Bronchial epithelial cell (primary cell): ENCODE measurements around the gene GRK6. TPM values are rescaled to one million over a fixed set of nuclear protein-coding genes. Genes with fewer than 3 reads are reported as not detected.
A peak's percentile ranks its signal among the peaks of the same experiment; 100 is the strongest.

Experiments
- DNase-seq: peaks from one replicate; pipeline ENCODE4 v3.0.0-alpha.2; 2010; ENCODE audit warnings: low read depth
- FAIRE-seq: peaks from 2 replicates; lab custom pipeline; 2011; peaks lifted over from hg19 to GRCh38; lab: Jason Lieb, UNC
- H3K27me3 ChIP-seq: 2 replicates; pipeline ENCODE4 v1.5.1; 2011; ENCODE audit warnings: low read length; ENCODE audit not compliant: control insufficient read depth, insufficient read depth
- H3K36me3 ChIP-seq: 2 replicates; pipeline ENCODE4 v1.5.1; 2011; ENCODE audit warnings: low read length; ENCODE audit not compliant: control insufficient read depth, insufficient read depth
- H3K4me3 ChIP-seq: 2 replicates; pipeline ENCODE4 v1.5.1; 2011; ENCODE audit warnings: mild to moderate bottlenecking, low read depth, low read length, control low read depth
- total RNA-seq: library from RNA; depleted of rRNA; stranded (reverse); fragments of >200 nt; gene quantifications from 2 replicates; pipeline ENCODE4 v1.2.1, GENCODE V29; 2014
- TF ChIP-seq, protein P1 (sequence below): IDR thresholded peaks from 2 replicates; pipeline ENCODE4 v1.5.1; 2011; ENCODE audit warnings: mild to moderate bottlenecking, moderate library complexity, low read length, control low read depth, inconsistent platforms; ENCODE audit not compliant: insufficient read depth, severe bottlenecking

GRK6 gene
- total RNA-seq, 1 donor from 2014 or later: 22.9 TPM

- FAIRE-seq: peak; percentile 18
- TF ChIP-seq, protein P1, sequence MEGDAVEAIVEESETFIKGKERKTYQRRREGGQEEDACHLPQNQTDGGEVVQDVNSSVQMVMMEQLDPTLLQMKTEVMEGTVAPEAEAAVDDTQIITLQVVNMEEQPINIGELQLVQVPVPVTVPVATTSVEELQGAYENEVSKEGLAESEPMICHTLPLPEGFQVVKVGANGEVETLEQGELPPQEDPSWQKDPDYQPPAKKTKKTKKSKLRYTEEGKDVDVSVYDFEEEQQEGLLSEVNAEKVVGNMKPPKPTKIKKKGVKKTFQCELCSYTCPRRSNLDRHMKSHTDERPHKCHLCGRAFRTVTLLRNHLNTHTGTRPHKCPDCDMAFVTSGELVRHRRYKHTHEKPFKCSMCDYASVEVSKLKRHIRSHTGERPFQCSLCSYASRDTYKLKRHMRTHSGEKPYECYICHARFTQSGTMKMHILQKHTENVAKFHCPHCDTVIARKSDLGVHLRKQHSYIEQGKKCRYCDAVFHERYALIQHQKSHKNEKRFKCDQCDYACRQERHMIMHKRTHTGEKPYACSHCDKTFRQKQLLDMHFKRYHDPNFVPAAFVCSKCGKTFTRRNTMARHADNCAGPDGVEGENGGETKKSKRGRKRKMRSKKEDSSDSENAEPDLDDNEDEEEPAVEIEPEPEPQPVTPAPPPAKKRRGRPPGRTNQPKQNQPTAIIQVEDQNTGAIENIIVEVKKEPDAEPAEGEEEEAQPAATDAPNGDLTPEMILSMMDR: no peak
These were observed 13.1 kb downstream of the GRK6 start for GRCh38 chr5:177439518-177440053.

DNA sequence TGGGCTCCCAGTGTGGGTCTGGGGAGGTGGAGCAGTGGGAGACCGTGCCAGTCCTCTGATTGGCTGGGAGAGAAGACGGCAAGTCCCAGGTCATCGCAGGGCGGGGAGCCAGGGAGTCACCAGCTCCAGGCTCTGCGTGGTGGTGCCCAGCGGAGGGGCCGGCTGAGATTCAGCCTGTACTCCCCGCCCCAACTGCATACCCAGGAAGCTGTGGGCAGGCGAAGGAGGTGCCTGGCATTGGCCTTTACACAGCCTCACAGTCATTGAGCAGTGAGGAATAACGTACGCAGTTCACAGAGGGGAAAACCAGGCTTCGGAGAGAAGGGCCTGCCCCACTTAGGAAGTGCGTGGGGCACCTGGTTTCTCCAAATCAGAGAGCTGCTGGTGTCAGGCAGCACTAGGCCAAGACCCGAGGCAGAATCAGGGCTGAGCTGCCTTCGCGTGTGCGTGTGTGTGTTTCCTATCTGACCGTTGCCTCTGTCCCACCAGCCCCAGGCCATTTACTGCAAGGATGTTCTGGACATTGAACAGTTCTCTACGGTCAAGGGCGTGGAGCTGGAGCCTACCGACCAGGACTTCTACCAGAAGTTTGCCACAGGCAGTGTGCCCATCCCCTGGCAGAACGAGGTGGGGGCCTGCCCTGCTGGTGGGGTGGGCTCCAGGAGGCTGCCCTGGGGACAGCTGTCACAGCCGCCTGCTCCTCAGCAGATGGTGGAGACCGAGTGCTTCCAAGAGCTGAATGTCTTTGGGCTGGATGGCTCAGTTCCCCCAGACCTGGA lies 13.9 kb downstream of the GRK6 start:
- H3K4me3 ChIP-seq: no peak overlapping the region
- H3K27me3 ChIP-seq: no peaks in the 10 kb centered on the region
- TF ChIP-seq, protein P1: no peak
- FAIRE-seq (peak; percentile 47), DNase-seq (no peak)
- H3K36me3 ChIP-seq: peaks cover 3% of the 10 kb centered on the region

More at GRCh38 chr5:177439518-177440053, 13.1 kb downstream of the GRK6 start:
- Histone ChIP-seq H3K36me3 (peaks cover 7% of the 10 kb centered on the region), H3K27me3 (no peaks in the 10 kb centered on the region), H3K4me3 (no peak overlapping the region)
- DNase-seq: no peak

DNA sequence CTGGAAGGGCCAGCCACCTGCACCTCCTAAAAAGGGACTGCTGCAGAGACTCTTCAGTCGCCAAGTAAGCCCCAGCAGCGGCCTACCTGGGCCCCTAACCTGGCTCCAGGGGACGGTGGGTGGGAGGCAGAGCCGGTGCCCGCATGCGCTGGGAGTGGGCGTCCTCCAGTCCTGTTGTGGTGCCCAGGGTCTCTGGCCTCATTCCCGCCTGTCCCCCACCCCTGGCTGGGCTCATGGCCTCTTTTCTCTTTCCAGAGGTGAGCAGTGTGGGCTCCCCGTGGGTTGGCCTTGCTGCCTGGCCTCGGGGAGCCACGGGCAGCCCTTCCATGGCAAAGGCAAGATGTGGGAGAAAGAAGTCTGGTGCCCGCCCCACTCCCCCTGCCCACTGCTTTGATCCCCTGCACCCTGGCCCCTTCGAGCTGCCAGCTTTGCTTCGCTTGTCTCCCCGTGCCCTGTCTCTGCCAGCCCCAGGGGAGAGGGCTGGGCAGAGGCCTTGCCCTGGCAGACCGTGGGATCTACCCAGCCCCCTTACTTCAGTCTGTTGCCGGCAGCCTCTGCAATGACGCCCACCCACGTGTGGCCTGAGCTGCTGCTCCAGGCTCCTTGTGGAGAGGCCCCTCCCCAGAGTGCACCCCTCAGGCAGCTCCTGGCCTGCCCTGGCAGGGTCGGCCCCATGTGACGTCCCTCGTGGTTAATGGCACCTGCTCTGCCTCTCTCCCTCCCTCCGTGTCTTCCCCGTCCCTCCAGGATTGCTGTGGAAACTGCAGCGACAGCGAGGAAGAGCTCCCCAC lies 14.7 kb downstream of the GRK6 start:
- H3K36me3 ChIP-seq: peaks cover 2% of the 10 kb centered on the region
- FAIRE-seq (no peak), DNase-seq (no peak)
- TF ChIP-seq, protein P1: no peak
- no peaks in the 10 kb centered on the region for H3K27me3 ChIP-seq
- no peak overlapping the region for H3K4me3 ChIP-seq

DNA sequence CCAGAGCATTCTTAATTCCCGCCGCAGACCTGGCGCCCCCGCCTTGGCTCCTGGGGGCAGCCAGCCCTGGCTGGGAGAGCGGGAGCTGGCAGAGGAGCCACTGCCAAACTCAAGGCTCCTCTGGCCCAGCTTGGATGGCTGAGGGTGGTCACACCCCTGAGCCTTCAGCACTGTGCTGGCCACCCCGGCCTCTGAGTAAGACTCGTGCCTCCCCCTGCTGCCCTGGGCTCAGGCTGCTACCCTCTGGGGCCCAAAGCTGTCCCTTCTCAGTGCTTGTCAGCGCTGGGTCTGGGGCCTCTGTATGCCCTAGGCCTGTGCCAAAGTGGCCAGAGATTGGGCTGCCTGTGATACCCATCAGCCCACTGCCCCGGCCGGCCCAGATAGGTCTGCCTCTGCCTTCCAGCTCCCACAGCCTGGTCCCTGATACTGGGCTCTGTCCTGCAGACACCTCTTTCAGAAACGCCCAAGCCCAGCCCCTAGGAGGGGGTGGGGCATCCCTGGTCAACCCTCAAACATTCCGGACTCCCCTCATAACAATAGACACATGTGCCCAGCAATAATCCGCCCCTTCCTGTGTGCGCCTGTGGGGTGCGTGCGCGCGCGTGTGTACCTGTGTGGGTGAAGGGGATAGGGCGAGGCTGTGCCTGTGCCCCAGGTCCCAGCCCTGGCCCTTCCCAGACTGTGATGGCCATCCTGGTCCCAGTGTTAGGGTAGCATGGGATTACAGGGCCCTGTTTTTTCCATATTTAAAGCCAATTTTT lies 15.8 kb downstream of the GRK6 start:
- H3K4me3 ChIP-seq: no peak overlapping the region
- TF ChIP-seq, protein P1: no peak
- FAIRE-seq: no peak
- no peak for DNase-seq
- peaks cover 1% of the 10 kb centered on the region for H3K36me3 ChIP-seq
- no peaks in the 10 kb centered on the region for H3K27me3 ChIP-seq

DNA sequence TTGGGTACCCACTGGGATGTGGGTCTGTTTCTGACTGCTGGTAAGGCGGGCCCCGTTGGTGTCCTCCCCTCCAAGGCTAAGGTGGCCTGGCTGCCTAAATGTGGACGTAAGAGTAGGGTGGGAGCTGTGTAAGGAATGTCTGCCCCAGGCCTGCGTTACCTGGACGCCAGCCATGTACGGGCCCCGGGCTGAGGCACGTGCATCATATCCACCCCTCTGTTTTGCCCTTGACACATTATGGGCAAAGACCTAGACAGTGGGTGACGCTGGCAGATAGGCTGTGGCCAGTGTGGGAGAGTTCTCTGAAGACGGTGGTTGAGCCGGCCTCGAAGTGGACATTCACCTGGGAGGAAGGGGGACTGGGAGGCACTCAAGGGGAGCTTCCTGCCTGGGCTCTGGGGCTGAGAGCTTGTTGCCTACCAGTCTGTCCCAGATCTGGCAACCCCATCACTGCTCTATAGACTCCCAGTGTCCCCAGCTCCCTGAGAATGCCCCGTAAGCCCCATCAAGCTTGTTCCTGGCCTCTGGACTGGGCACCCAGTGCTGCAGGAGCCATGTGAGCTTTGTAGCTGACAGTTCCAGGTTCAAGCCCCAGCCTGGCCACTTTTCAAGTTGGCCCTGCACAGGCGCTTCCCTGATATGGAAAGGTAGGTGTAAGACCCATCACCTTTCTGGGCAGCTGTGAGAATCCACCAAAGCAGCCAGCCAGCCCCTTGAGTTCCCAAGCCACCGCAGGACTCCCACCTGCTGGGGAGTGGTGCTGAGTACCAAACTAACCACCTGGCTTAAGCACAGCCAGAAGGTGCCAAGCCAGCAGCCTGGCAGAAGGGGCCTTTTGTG lies 16.9 kb downstream of the GRK6 start:
- TF ChIP-seq, protein P1: no peak
- H3K4me3 ChIP-seq: no peak overlapping the region
- no peaks in the 10 kb centered on the region for H3K27me3 ChIP-seq
- no peaks in the 10 kb centered on the region for H3K36me3 ChIP-seq
- DNase-seq: no peak
- no peak for FAIRE-seq
